Stomach (tissue), 9 donors: ENCODE data around the gene EPN2. TPM values are rescaled to one million over a fixed set of nuclear protein-coding genes. Genes with fewer than 3 reads are reported as not detected.

Source experiments
- DNase-seq, 2 donors: peaks; one replicate each; pipeline versions ENCODE4 v3.0.0 to v3.0.0-alpha.2; 2013 to 2019
- H3K27ac ChIP-seq, 5 donors: fragments of 200-600 bp in 4 of 5; sonication (generic) in 4 of 5; one replicate each; pipeline ENCODE4 v1.5.1; 2013 to 2019; ENCODE audit warnings: mild to moderate bottlenecking in 1 of 5, moderate library complexity in 1 of 5
- H3K27me3 ChIP-seq, 3 donors: fragments of 200-600 bp; sonication (generic); one replicate each; pipeline ENCODE4 v1.5.1; 2017 to 2019; ENCODE audit warnings: mixed run types in 1 of 3
- H3K36me3 ChIP-seq, 4 donors: fragments of 200-600 bp; sonication (generic); 1 replicate in 3 of 4; 2 replicates in 1 of 4; pipeline ENCODE4 v1.5.1; 2016 to 2019
- H3K4me1 ChIP-seq, 4 donors: fragments of 200-600 bp; sonication (generic); one replicate each; pipeline ENCODE4 v1.5.1; 2016 to 2019
- H3K4me3 ChIP-seq, 4 donors: fragments of 200-600 bp; sonication (generic) in 3 of 4; one replicate each; pipeline ENCODE4 v1.5.1; 2016 to 2019; ENCODE audit warnings: mild to moderate bottlenecking in 1 of 4
- H3K9me3 ChIP-seq, 4 donors: fragments of 200-600 bp; sonication (generic); one replicate each; pipeline ENCODE4 v1.5.1; 2016 to 2019
- CTCF ChIP-seq, 7 experiments: fragments of 450-650 bp in 4 of 7; fragments of 200-600 bp in 3 of 7; sonication (generic) in 3 of 7; IDR thresholded peaks; one replicate each; pipeline ENCODE4 v1.5.1; 2016 to 2019; ENCODE audit warnings: antibody characterized with exemption in 7 of 7, control low read depth in 2 of 7, mild to moderate bottlenecking in 1 of 7
- EP300 ChIP-seq: sonication (generic); formaldehyde crosslinking; IDR thresholded peaks from one replicate; pipeline ENCODE4 v1.6.1; 2017; ENCODE audit warnings: antibody characterized with exemption
- POLR2A ChIP-seq, 4 donors: fragments of 450-650 bp; IDR thresholded peaks; one replicate each; pipeline ENCODE4 v1.6.1; 2016; ENCODE audit warnings: antibody characterized with exemption in 4 of 4, control low read depth in 2 of 4, mild to moderate bottlenecking in 1 of 4, moderate library complexity in 1 of 4
- POLR2AphosphoS5 ChIP-seq, 3 donors: sonication (generic); formaldehyde crosslinking; IDR thresholded peaks; one replicate each; pipeline ENCODE4 v1.6.1; 2016; ENCODE audit warnings: antibody characterized with exemption in 3 of 3
- WGBS, 5 donors: extraction: QIAGEN DNeasy Blood & Tissue Kit in 3 of 5; methylation state at CpG; one replicate each; pipeline versions ENCODE4 v1.1.5 to v1.1.7; 2013 to 2018; 5-methylcytosine and 5-hydroxymethylcytosine counted together
- intact Hi-C: fragments of 100-400 bp; cut with DNase I; formaldehyde crosslinking; loops from one replicate; pipeline ENCODE4 v1.15.1; 2023; ENCODE audit warnings: low total_unique reads
- polyA plus RNA-seq, 3 donors: library from polyadenylated mRNA; stranded (reverse); fragments of 200-250 nt; gene quantifications; one replicate each; pipeline ENCODE4 v1.2.3, GENCODE V29; 2013
- total RNA-seq, 5 donors: library from RNA; depleted of rRNA; stranded (reverse); fragments of >200 nt; gene quantifications; one replicate each; pipeline versions ENCODE4 v1.1.0 to v1.2.3, GENCODE V29; 2014 to 2016
- donor health status: healthy with polysubstance abuse.
- donor health status: Bipolar disorder and iron deficiency.
- donor health status: healthy.

Gene EPN2
- total and polyA plus RNA-seq, 8 donors: 10.7 to 71.9 (median 25.7) TPM

- intact Hi-C loops: no loop called here
- WGBS, 5 donors: 93 to 100% (median 96%) methylated on average over 1 of the region's 1 CpG
- no peaks in the 10 kb centered on the region for H3K27me3 ChIP-seq
- no peak for DNase-seq
- H3K36me3 ChIP-seq: no peaks in the 10 kb centered on the region
- H3K9me3 ChIP-seq: no peaks in the 10 kb centered on the region
- no peak overlapping the region for H3K27ac ChIP-seq
- TF ChIP-seq EP300: no peak
- no peak for TF ChIP-seq CTCF (IDR thresholded peaks at IDR 0.05)
- no peak for TF ChIP-seq POLR2AphosphoS5 (IDR thresholded peaks at IDR 0.05)
- TF ChIP-seq POLR2A (IDR thresholded peaks at IDR 0.05): no peak
- no peak overlapping the region for H3K4me3 ChIP-seq
- peaks cover 25 to 70% (median 38%) of the 10 kb centered on the region in 4 donors for H3K4me1 ChIP-seq
Observed at GRCh38 chr17:19253112-19253511, 15.9 kb downstream of the EPN2 start.

GRCh38 chr17:19254651-19255050 is 17.5 kb downstream of the EPN2 start:
- Histone ChIP-seq H3K4me3 (no peak overlapping the region), H3K27ac (no peak overlapping the region), H3K9me3 (no peaks in the 10 kb centered on the region), H3K4me1 (peaks cover 15 to 63% (median 25%) of the 10 kb centered on the region in 4 donors), H3K36me3 (no peaks in the 10 kb centered on the region), H3K27me3 (no peaks in the 10 kb centered on the region)
- no peak for DNase-seq
- WGBS, 5 donors: 74 to 88% (median 77%) methylated on average over 2 of the region's 2 CpGs
- intact Hi-C loops: no loop called here
- TF ChIP-seq CTCF (IDR thresholded peaks at IDR 0.05): no peak
- TF ChIP-seq POLR2A (IDR thresholded peaks at IDR 0.05): no peak
- TF ChIP-seq POLR2AphosphoS5 (IDR thresholded peaks at IDR 0.05): no peak
- TF ChIP-seq EP300: no peak

GRCh38 chr17:19255279-19255678 is 18.1 kb downstream of the EPN2 start:
- no peak overlapping the region for H3K27ac ChIP-seq
- H3K36me3 ChIP-seq: no peaks in the 10 kb centered on the region
- H3K9me3 ChIP-seq: no peaks in the 10 kb centered on the region
- H3K27me3 ChIP-seq: no peaks in the 10 kb centered on the region
- TF ChIP-seq EP300 (no peak), POLR2A (IDR thresholded peaks at IDR 0.05) (no peak), CTCF (IDR thresholded peaks at IDR 0.05) (no peak), POLR2AphosphoS5 (IDR thresholded peaks at IDR 0.05) (no peak)
- no peak overlapping the region for H3K4me3 ChIP-seq
- H3K4me1 ChIP-seq: peaks cover 9 to 56% (median 22%) of the 10 kb centered on the region in 4 donors
- no peak for DNase-seq
- intact Hi-C loops: no loop called here

- H3K4me3 ChIP-seq: no peak overlapping the region
- TF ChIP-seq EP300: no peak
- no peak for TF ChIP-seq POLR2A (IDR thresholded peaks at IDR 0.05)
- no peak for TF ChIP-seq POLR2AphosphoS5 (IDR thresholded peaks at IDR 0.05)
- no peak for TF ChIP-seq CTCF (IDR thresholded peaks at IDR 0.05)
- intact Hi-C loops: no loop called here
- 78 to 93% (median 91%) methylated on average over 9 of the region's 9 CpGs for whole genome bisulfite sequencing, 5 donors
- no peaks in the 10 kb centered on the region for H3K36me3 ChIP-seq
- H3K27me3 ChIP-seq: no peaks in the 10 kb centered on the region
- no peaks in the 10 kb centered on the region for H3K9me3 ChIP-seq
- peaks cover 16 to 64% (median 34%) of the 10 kb centered on the region in 4 donors for H3K4me1 ChIP-seq
- no peak for DNase-seq
- no peak overlapping the region for H3K27ac ChIP-seq
Observed at GRCh38 chr17:19258371-19258770, 21.2 kb downstream of the EPN2 start.
